Measurements from ENCODE around the gene CLCNKB.

- TF ChIP-seq, protein P1, sequence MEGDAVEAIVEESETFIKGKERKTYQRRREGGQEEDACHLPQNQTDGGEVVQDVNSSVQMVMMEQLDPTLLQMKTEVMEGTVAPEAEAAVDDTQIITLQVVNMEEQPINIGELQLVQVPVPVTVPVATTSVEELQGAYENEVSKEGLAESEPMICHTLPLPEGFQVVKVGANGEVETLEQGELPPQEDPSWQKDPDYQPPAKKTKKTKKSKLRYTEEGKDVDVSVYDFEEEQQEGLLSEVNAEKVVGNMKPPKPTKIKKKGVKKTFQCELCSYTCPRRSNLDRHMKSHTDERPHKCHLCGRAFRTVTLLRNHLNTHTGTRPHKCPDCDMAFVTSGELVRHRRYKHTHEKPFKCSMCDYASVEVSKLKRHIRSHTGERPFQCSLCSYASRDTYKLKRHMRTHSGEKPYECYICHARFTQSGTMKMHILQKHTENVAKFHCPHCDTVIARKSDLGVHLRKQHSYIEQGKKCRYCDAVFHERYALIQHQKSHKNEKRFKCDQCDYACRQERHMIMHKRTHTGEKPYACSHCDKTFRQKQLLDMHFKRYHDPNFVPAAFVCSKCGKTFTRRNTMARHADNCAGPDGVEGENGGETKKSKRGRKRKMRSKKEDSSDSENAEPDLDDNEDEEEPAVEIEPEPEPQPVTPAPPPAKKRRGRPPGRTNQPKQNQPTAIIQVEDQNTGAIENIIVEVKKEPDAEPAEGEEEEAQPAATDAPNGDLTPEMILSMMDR (IDR thresholded peaks at IDR 0.05; ENCODE audit: insufficient read depth, low read depth, low read length), result no peak
- TF ChIP-seq EZH2 (IDR thresholded peaks at IDR 0.05; ENCODE audit: insufficient read depth, low read length), result no peak
These were observed 38.0 kb upstream of the CLCNKB start for GRCh38 chr1:16005597-16005996.
